H1 (cell line): ENCODE data around the gene SLC17A3. TPM values are rescaled to one million over a fixed set of nuclear protein-coding genes. Genes with fewer than 3 reads are reported as not detected.
A peak's percentile ranks its signal among the peaks of the same experiment; 100 is the strongest.

Source experiments
- CTCF ChIA-PET: fragments of 300-600 bp; sonication (Branson Sonifier 250); formaldehyde crosslinking; loops from one replicate; lab custom pipeline; 2021; ENCODE audit not compliant: partially characterized antibody; lab: Charles Lee
- POLR2A ChIA-PET: fragments of 300-600 bp; sonication (Branson Sonifier 250); formaldehyde crosslinking; loops from one replicate; lab custom pipeline; 2021; ENCODE audit warnings: inconsistent platforms; ENCODE audit not compliant: partially characterized antibody; lab: Charles Lee
- DNase-seq, 2 experiments: peaks; one replicate each; pipeline versions ENCODE4 v3.0.0 to v3.0.0-alpha.2; 2010 to 2022; ENCODE audit warnings: low spot score in 2 of 2, low read depth in 1 of 2, mixed read lengths in 1 of 2
- FAIRE-seq: peaks from 2 replicates; lab custom pipeline; 2011; peaks lifted over from hg19 to GRCh38; lab: Jason Lieb, UNC
- H2AFZ ChIP-seq: 2 replicates; pipeline ENCODE4 v1.8.1; 2012; ENCODE audit warnings: low read length, inconsistent platforms
- H2AK5ac ChIP-seq: 2 replicates; pipeline ENCODE4 v1.6.1; 2013; ENCODE audit warnings: low read depth, low read length
- H2BK120ac ChIP-seq: replicated peaks from 2 replicates; pipeline ENCODE3; 2013; ENCODE audit warnings: low read depth, low read length, inconsistent platforms
- H2BK12ac ChIP-seq: 2 replicates; pipeline ENCODE4 v1.6.1; 2013; ENCODE audit warnings: low read depth, low read length
- H2BK15ac ChIP-seq: 2 replicates; pipeline ENCODE4 v1.6.1; 2013; ENCODE audit warnings: low read length
- H2BK20ac ChIP-seq: 2 replicates; pipeline ENCODE4 v1.6.1; 2013; ENCODE audit warnings: low read length
- H2BK5ac ChIP-seq: 2 replicates; pipeline ENCODE4 v1.6.1; 2013; ENCODE audit warnings: low read depth, low read length
- H3K14ac ChIP-seq: 2 replicates; pipeline ENCODE4 v1.6.1; 2013; ENCODE audit warnings: inconsistent platforms; ENCODE audit not compliant: insufficient read length
- H3K18ac ChIP-seq: 2 replicates; pipeline ENCODE4 v1.6.1; 2013; ENCODE audit warnings: low read length; ENCODE audit errors: extremely low read depth
- H3K23ac ChIP-seq: 2 replicates; pipeline ENCODE4 v1.6.1; 2013; ENCODE audit warnings: inconsistent platforms; ENCODE audit not compliant: insufficient read length
- H3K23me2 ChIP-seq: 2 replicates; pipeline ENCODE4 v1.6.1; 2013; ENCODE audit warnings: low read depth, low read length
- H3K27ac ChIP-seq: 2 replicates; pipeline ENCODE4 v1.6.1; 2011; ENCODE audit warnings: low read depth, low read length, inconsistent platforms
- H3K27me3 ChIP-seq, 4 experiments: replicated peaks in 1 of 4; 1 replicate in 1 of 4; 2 replicates in 3 of 4; pipeline versions ENCODE4 v1.6.1 to v1.8.1; 2011 to 2013; ENCODE audit warnings: low read length in 3 of 4, mild to moderate bottlenecking in 3 of 4, inconsistent platforms in 2 of 4, mixed read lengths in 2 of 4, moderate library complexity in 1 of 4; ENCODE audit not compliant: control insufficient read depth in 3 of 4, insufficient read depth in 3 of 4; ENCODE audit errors: extremely low read depth in 1 of 4
- H3K36me3 ChIP-seq, 4 experiments: 2 replicates each; pipeline versions ENCODE4 v1.6.1 to v1.8.1; 2011 to 2013; ENCODE audit warnings: mild to moderate bottlenecking in 4 of 4, low read length in 3 of 4, moderate library complexity in 2 of 4, control low read depth in 1 of 4, inconsistent platforms in 1 of 4; ENCODE audit not compliant: insufficient read depth in 4 of 4, control insufficient read depth in 2 of 4
- H3K4ac ChIP-seq: replicated peaks from 2 replicates; pipeline ENCODE3; 2013; ENCODE audit warnings: low read length, low read depth, mixed read lengths, inconsistent platforms; ENCODE audit not compliant: insufficient read length
- H3K4me1 ChIP-seq, 4 experiments: replicated peaks in 1 of 4; 1 replicate in 1 of 4; 2 replicates in 3 of 4; pipeline versions ENCODE4 v1.6.1 to v1.8.1; 2011 to 2013; ENCODE audit warnings: low read length in 3 of 4, inconsistent platforms in 2 of 4, mixed read lengths in 1 of 4; ENCODE audit not compliant: insufficient read depth in 4 of 4, control insufficient read depth in 3 of 4
- H3K4me2 ChIP-seq, 2 experiments: 2 replicates each; pipeline versions ENCODE4 v1.6.1 to v1.8.1; 2011 to 2013; ENCODE audit warnings: low read depth in 2 of 2, low read length in 2 of 2, control low read depth in 1 of 2, inconsistent platforms in 1 of 2, mild to moderate bottlenecking in 1 of 2; ENCODE audit not compliant: insufficient read depth in 1 of 2
- H3K4me3 ChIP-seq, 4 experiments: fragments of 200-600, 300-600 bp in 1 of 4; sonication (generic), shearing (Covaris generic), sonication (Bioruptor Twin) in 1 of 4; 2 replicates each; pipeline versions ENCODE4 v1.5.1 to v1.8.1; 2011 to 2016; ENCODE audit warnings: low read length in 4 of 4, low read depth in 3 of 4, control low read depth in 2 of 4, inconsistent platforms in 2 of 4, mild to moderate bottlenecking in 2 of 4, mixed read lengths in 1 of 4, moderate library complexity in 1 of 4; ENCODE audit not compliant: insufficient read depth in 2 of 4; ENCODE audit errors: extremely low read depth in 1 of 4
- H3K56ac ChIP-seq: replicated peaks from 2 replicates; pipeline ENCODE3; 2013; ENCODE audit warnings: low read depth, mild to moderate bottlenecking, mixed read lengths, low read length, inconsistent platforms; ENCODE audit not compliant: insufficient read length
- H3K79me1 ChIP-seq: 2 replicates; pipeline ENCODE4 v1.6.1; 2013; ENCODE audit warnings: low read depth, low read length, control low read depth
- H3K79me2 ChIP-seq, 2 experiments: 2 replicates each; pipeline versions ENCODE4 v1.6.1 to v1.8.1; 2012 to 2013; ENCODE audit warnings: low read length in 2 of 2, mild to moderate bottlenecking in 2 of 2, inconsistent platforms in 1 of 2; ENCODE audit not compliant: insufficient read depth in 2 of 2, control insufficient read depth in 1 of 2
- H3K9ac ChIP-seq, 4 experiments: replicated peaks in 1 of 4; 1 replicate in 1 of 4; 2 replicates in 3 of 4; pipeline versions ENCODE4 v1.6.1 to v1.8.1; 2011 to 2013; ENCODE audit warnings: low read depth in 3 of 4, low read length in 3 of 4, control low read depth in 2 of 4, mild to moderate bottlenecking in 2 of 4, moderate library complexity in 2 of 4, inconsistent platforms in 1 of 4; ENCODE audit errors: extremely low read depth in 1 of 4
- H3K9me3 ChIP-seq, 2 experiments: 2 replicates each; pipeline versions ENCODE4 v1.6.1 to v1.8.1; 2012 to 2013; ENCODE audit warnings: mild to moderate bottlenecking in 2 of 2, moderate library complexity in 2 of 2, control low read depth in 1 of 2, inconsistent platforms in 1 of 2, low read depth in 1 of 2, low read length in 1 of 2, mixed read lengths in 1 of 2; ENCODE audit not compliant: insufficient read depth in 2 of 2
- H4K20me1 ChIP-seq, 2 experiments: replicated peaks in 1 of 2; 2 replicates each; pipeline versions ENCODE3 to v1.8.1; 2011 to 2013; ENCODE audit warnings: inconsistent platforms in 2 of 2, low read length in 2 of 2, mild to moderate bottlenecking in 1 of 2; ENCODE audit not compliant: insufficient read depth in 2 of 2, control insufficient read depth in 1 of 2
- H4K5ac ChIP-seq: 2 replicates; pipeline ENCODE4 v1.6.1; 2013; ENCODE audit warnings: low read length, low read depth, mixed read lengths, inconsistent platforms; ENCODE audit not compliant: insufficient read length
- H4K8ac ChIP-seq: 2 replicates; pipeline ENCODE4 v1.8.0; 2013; ENCODE audit warnings: mild to moderate bottlenecking, moderate library complexity, low read length, inconsistent platforms; ENCODE audit not compliant: insufficient read depth; ENCODE audit errors: extremely low read depth
- H4K91ac ChIP-seq: replicated peaks from 2 replicates; pipeline ENCODE3; 2013; ENCODE audit warnings: low read length, mixed read lengths, inconsistent platforms; ENCODE audit not compliant: insufficient read length
- CHD2 ChIP-seq: IDR thresholded peaks from 2 replicates; pipeline ENCODE4 v1.6.1; 2012; ENCODE audit warnings: low read length, improper control_type of control experiment
- CTCF ChIP-seq, 3 experiments: IDR thresholded peaks; 1 replicate in 2 of 3; 2 replicates in 1 of 3; pipeline versions ENCODE4 v1.5.1 to v1.6.1; 2011; ENCODE audit warnings: low read length in 3 of 3, mild to moderate bottlenecking in 3 of 3, inconsistent platforms in 2 of 3, low read depth in 1 of 3, moderate library complexity in 1 of 3; ENCODE audit not compliant: insufficient read depth in 1 of 3; ENCODE audit errors: control extremely low read depth in 1 of 3
- FOSL1 ChIP-seq: IDR thresholded peaks from 2 replicates; pipeline ENCODE4 v1.6.1; 2011; ENCODE audit warnings: mild to moderate bottlenecking, low read depth, low read length, moderate library complexity; ENCODE audit not compliant: insufficient read depth
- JUND ChIP-seq: IDR thresholded peaks from 2 replicates; pipeline ENCODE4 v1.6.1; 2011; ENCODE audit warnings: mild to moderate bottlenecking, improper control_type of control experiment, low read length
- SIN3A ChIP-seq, 2 experiments: IDR thresholded peaks in 1 of 2; conservative IDR thresholded peaks in 1 of 2; 2 replicates each; pipeline ENCODE4 v1.6.1; 2011 to 2012; ENCODE audit warnings: low read length in 2 of 2, improper control_type of control experiment in 1 of 2, low read depth in 1 of 2, mild to moderate bottlenecking in 1 of 2
- SIX5 ChIP-seq: IDR thresholded peaks from 2 replicates; pipeline ENCODE4 v1.6.1; 2011; ENCODE audit warnings: mild to moderate bottlenecking, low read depth, low read length
- TAF1 ChIP-seq: IDR thresholded peaks from 2 replicates; pipeline ENCODE4 v1.6.1; 2011; ENCODE audit warnings: mild to moderate bottlenecking, low read depth, low read length
- TAF7 ChIP-seq: optimal IDR thresholded peaks from 2 replicates; pipeline ENCODE3; 2011; ENCODE audit warnings: low read depth, mild to moderate bottlenecking, inconsistent platforms, low read length, moderate library complexity, borderline replicate concordance
- WGBS, 2 experiments: shearing (Covaris generic) in 1 of 2; methylation state at CpG; one replicate each; pipeline versions ENCODE4 v1.1.6 to v1.1.7; 2013 to 2015; ENCODE audit warnings: low lambda C conversion rate in 2 of 2, mixed read lengths in 2 of 2, inconsistent platforms in 1 of 2, low coverage in 1 of 2, missing lambda C conversion rate in 1 of 2; ENCODE audit not compliant: insufficient replicate concordance in 2 of 2, insufficient coverage in 1 of 2, insufficient read length in 1 of 2; ENCODE audit errors: extremely low coverage in 1 of 2, missing lambda C conversion rate in 1 of 2; 5-methylcytosine and 5-hydroxymethylcytosine counted together
- polyA plus RNA-seq, 7 experiments: library from polyadenylated mRNA; depleted of rRNA in 3 of 7; stranded (reverse) in 5 of 7; unstranded in 2 of 7; fragments of >200 nt in 5 of 7; fragments of 200-250 nt in 2 of 7; gene quantifications; 1 replicate in 5 of 7; 2 replicates in 1 of 7; 4 replicates in 1 of 7; pipeline versions ENCODE4 v1.2.1 to v1.2.3, GENCODE V29; 2011 to 2013; ENCODE audit warnings: missing spikeins in 2 of 7, mixed read lengths in 2 of 7
- total RNA-seq: library from RNA; stranded (reverse); fragmentation: NEBNext Ultra II Directional; extraction: Animal tissue kit (Norgen Biotek cat#: 25700); gene quantifications from 2 replicates; pipeline ENCODE4 v1.2.1, GENCODE V29; 2021

SLC17A3 gene
- total and polyA plus RNA-seq, 2 of the 8 experiments (the other 6 are each of a cell fraction or from before 2014, with no cell fraction given): not detected

- Histone ChIP-seq H3K4me2 (peak overlapping the region; percentile 5 to 20; a peak in 2 of 4 replicates), H3K4me1 (peaks cover 0 to 14% (median 11%) of the 10 kb centered on the region in 4 experiments; a peak in 4 of 7 replicates), H3K79me2 (no peaks in the 10 kb centered on the region), H3K56ac (no peak overlapping the region), H2AK5ac (no peak overlapping the region), H3K79me1 (no peaks in the 10 kb centered on the region), H3K23ac (no peak overlapping the region), H2BK5ac (0 out of 2 replicates have a peak overlapping the region, but pooled peaks have one; percentile 0), H4K20me1 (no peaks in the 10 kb centered on the region), H2BK12ac (peak overlapping the region; percentile 18; the same call in 1 of the 2 replicates), H2AFZ (no peak overlapping the region), H3K27ac (no peak overlapping the region), H3K18ac (no peak overlapping the region), H4K91ac (no peak overlapping the region), H3K14ac (no peak overlapping the region), H3K27me3 (no peaks in the 10 kb centered on the region), H2BK20ac (no peak overlapping the region), H3K9ac (no peak overlapping the region), H2BK15ac (no peak overlapping the region), H4K8ac (no peak overlapping the region), H3K4ac (no peak overlapping the region), H3K4me3 (peak overlapping the region in 1 of 4 experiments; percentile 17; a peak in 1 of 8 replicates), H2BK120ac (no peak overlapping the region), H4K5ac (no peak overlapping the region), H3K9me3 (no peaks in the 10 kb centered on the region), H3K23me2 (no peaks in the 10 kb centered on the region), H3K36me3 (no peaks in the 10 kb centered on the region)
- FAIRE-seq (no peak), DNase-seq (no peak)
- 81% methylated on average over 2 of the region's 2 CpGs; no CpG with 5 or more reads in 1 of the 2 experiments for WGBS, 2 experiments
- ChIA-PET POLR2A (interaction anchor here (1.1 to 2.8 kb wide), 2 partner anchors 126 to 133 kb away, joined by 3 to 6 read pairs; a partner anchor contains a TSS), CTCF (interaction anchor here (0.6 to 1.8 kb wide), 11 partner anchors 8 to 197 kb away, joined by 3 to 7 read pairs (median 3); no protein-coding TSS in a partner anchor)
- TF ChIP-seq JUND (no peak), SIN3A (conservative IDR thresholded peaks at IDR 0.05 in 1 of 2, IDR thresholded peaks at IDR 0.05 in 1 of 2; ENCODE audit: low read depth in 1 of 2, low read length in 2 of 2) (no peak), TAF1 (no peak), CHD2 (no peak), FOSL1 (no peak), CTCF (IDR thresholded peaks at IDR 0.05; ENCODE audit: control extremely low read depth in 1 of 3, insufficient read depth in 1 of 3, low read depth in 1 of 3, low read length in 3 of 3) (no peak), SIX5 (no peak), TAF7 (no peak)
These were observed 25.8 kb upstream of the SLC17A3 start for GRCh38 chr6:25899580-25900408.
